Islet precursor cell (in vitro differentiated cells): ENCODE results near the gene NAIP.
A peak's percentile ranks its signal among the peaks of the same experiment; 100 is the strongest.
"Not testable (repeated sequence)": the region's sequence is repeated elsewhere in the genome, so short reads cannot be mapped to it uniquely, and the experiment has no call there.

ENCODE experiments used
- DNase-seq: peaks from one replicate; pipeline ENCODE4 v3.0.0-alpha.2; 2018

Gene NAIP

GRCh38 chr5:71025289-71025953 is at the start of gene NAIP:
Gene NAIP, minus strand, starts transcription at chr5:71025339. Its CDS starts 12,424 bp downstream, at chr5:71012915.
- not testable (repeated sequence) for DNase-seq

GRCh38 chr5:71067262-71067928 is 42.3 kb upstream of the NAIP start, which contains the start of gene GTF2H2:
Gene GTF2H2, minus strand, starts transcription at chr5:71067676. Its CDS starts 4,913 bp downstream, at chr5:71062763.
- DNase-seq = not testable (repeated sequence)

GRCh38 chr5:71061322-71061721 is 36.2 kb upstream of the NAIP start:
- DNase-seq = not testable (repeated sequence)

GRCh38 chr5:71059426-71059825 is 34.3 kb upstream of the NAIP start:
- DNase-seq = not testable (repeated sequence)

- not testable (repeated sequence) for DNase-seq
These were observed 19.7 kb upstream of the NAIP start for GRCh38 chr5:71044808-71045207.

GRCh38 chr5:71044128-71044527 is 19.0 kb upstream of the NAIP start:
- DNase-seq = not testable (repeated sequence)

- not testable (repeated sequence) for DNase-seq
These were observed 6.1 kb upstream of the NAIP start for GRCh38 chr5:71031046-71031776.

- not testable (repeated sequence) for DNase-seq
These were observed 4.5 kb downstream of the NAIP start for GRCh38 chr5:71020643-71021042.

- DNase-seq = not testable (repeated sequence)
These were observed 6.6 kb downstream of the NAIP start for GRCh38 chr5:71018376-71019005.

- no peak for DNase-seq
These were observed 11.0 kb downstream of the NAIP start for GRCh38 chr5:71014176-71014575.

- peak; percentile 53 for DNase-seq
These were observed 11.6 kb downstream of the NAIP start for GRCh38 chr5:71013575-71013974.

- DNase-seq = peak; percentile 25
These were observed 13.8 kb downstream of the NAIP start for GRCh38 chr5:71011194-71011792.

GRCh38 chr5:71006983-71007382 is 18.2 kb downstream of the NAIP start:
- DNase-seq = not testable (repeated sequence)

- DNase-seq = not testable (repeated sequence)
These were observed 40.3 kb downstream of the NAIP start for GRCh38 chr5:70984882-70985281.

GRCh38 chr5:70967220-70967619 is 57.9 kb downstream of the NAIP start:
- DNase-seq = not testable (repeated sequence)

- not testable (repeated sequence) for DNase-seq
These were observed 60.6 kb downstream of the NAIP start for GRCh38 chr5:70964531-70964930.

GRCh38 chr5:70953068-70953467 is 72.1 kb downstream of the NAIP start:
- not testable (repeated sequence) for DNase-seq

- DNase-seq = not testable (repeated sequence)
These were observed 92.6 kb downstream of the NAIP start for GRCh38 chr5:70932560-70932959.

- not testable (repeated sequence) for DNase-seq
These were observed 93.3 kb downstream of the NAIP start for GRCh38 chr5:70931709-70932368.

- DNase-seq = not testable (repeated sequence)
These were observed 100.0 kb downstream of the NAIP start for GRCh38 chr5:70925211-70925562.
